ENCODE data around the gene SLC29A3. TPM values are rescaled to one million over a fixed set of nuclear protein-coding genes. Genes with fewer than 3 reads are reported as not detected.

SLC29A3 gene
- total RNA-seq, 2 donors from 2014 or later: 14.1 to 16.8 TPM

- H3K27ac ChIP-seq (ENCODE audit: low read depth, low read length): no peak within 1 kb of the TSS
- Mint-ChIP-seq H3K27me3 (ENCODE audit: insufficient read depth) (peaks cover 81% of the 10 kb centered on the region), H3K9me3 (no peaks in the 10 kb centered on the region), H3K27ac (no peak within 1 kb of the TSS), H3K36me3 (ENCODE audit: low read depth) (no peaks in the 10 kb centered on the region), H3K4me1 (peaks cover 5% of the 10 kb centered on the region), H3K4me3 (peak within 1 kb of the TSS; percentile 49)
- peak within 1 kb of the TSS; percentile 75 for H3K4me3 ChIP-seq (ENCODE audit: low read length)
- no peak within 1 kb of the TSS for H3K9ac ChIP-seq (ENCODE audit: extremely low read depth, low read length, poor library complexity, severe bottlenecking)
- H3K4me1 ChIP-seq (ENCODE audit: control insufficient read depth, insufficient read depth, low read length): peaks cover 7% of the 10 kb centered on the region
- TF ChIP-seq CTCF (conservative IDR thresholded peaks at IDR 0.05): no peak
- peaks cover 63% of the 10 kb centered on the region for H3K27me3 ChIP-seq (ENCODE audit: control insufficient read depth, insufficient read depth, low read length, poor library complexity, severe bottlenecking)
- WGBS, 2 experiments (ENCODE audit: insufficient coverage in 1 of 2, insufficient read length in 1 of 2): 0% methylated on average over 66 of the region's 91 CpGs; no CpG with 5 or more reads in 1 of the 2 experiments
- H3K9me3 ChIP-seq (ENCODE audit: control insufficient read depth, low read length): no peaks in the 10 kb centered on the region
- no peaks in the 10 kb centered on the region for H3K36me3 ChIP-seq (ENCODE audit: control insufficient read depth, insufficient read depth, low read length)
- peak; percentile 87 for DNase-seq
Measured at GRCh38 chr10:71396711-71397295, 77.7 kb downstream of the SLC29A3 start, which contains the start of gene CDH23. CDH23 (plus strand) TSS chr10:71396920; CDS start chr10:71439832, 42,912 bp downstream.

DNA sequence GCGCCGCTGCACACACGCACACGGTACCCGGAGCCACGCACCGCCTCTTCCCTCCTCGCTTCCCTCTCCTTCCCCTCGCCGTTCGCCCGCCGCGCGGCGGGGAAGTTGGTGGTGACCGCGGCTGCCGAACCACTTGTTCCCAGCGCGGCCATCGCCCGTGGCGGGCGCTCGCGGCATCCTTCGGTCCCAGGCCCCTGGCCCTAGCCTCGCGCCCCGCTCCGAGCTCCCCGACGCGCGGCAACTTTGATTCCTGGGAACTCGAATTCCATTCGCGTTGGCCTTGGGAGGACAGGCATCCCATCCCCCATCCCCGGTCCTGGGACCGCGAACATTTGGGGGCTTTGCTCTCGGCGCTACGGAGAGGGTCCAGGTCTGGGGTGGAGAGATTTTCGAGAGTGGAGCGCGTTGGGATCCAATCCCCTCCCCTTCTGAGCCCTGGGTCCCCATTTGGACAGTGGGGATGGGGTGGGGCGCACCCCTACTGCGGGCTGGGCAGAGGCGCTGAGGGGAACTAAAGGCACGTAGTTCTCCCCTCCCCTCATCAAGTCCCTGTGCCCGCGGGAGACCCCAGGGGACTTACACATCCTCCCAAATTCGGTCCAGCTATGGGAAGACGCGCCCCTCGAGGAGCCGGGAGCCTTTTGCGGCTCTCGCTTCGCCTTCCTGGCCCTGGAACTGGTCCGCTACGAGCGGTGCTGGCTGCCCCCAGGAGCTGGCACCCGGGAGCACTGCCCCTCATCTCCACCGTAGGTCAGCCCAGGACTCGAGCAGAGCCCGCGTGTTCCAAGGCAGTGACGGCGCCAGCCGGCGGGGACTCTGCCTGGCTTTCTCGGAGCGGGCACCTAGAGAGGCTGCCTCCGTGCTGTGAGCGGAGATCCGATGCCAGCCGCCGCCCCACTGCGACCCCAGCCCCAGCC, 78.5 kb downstream of the SLC29A3 start:
- H3K4me1 ChIP-seq (ENCODE audit: control insufficient read depth, insufficient read depth, low read length): peaks cover 7% of the 10 kb centered on the region
- H3K36me3 Mint-ChIP-seq (ENCODE audit: low read depth): no peaks in the 10 kb centered on the region
- H3K27ac Mint-ChIP-seq: no peak overlapping the region
- H3K9me3 ChIP-seq (ENCODE audit: control insufficient read depth, low read length): no peaks in the 10 kb centered on the region
- no peak overlapping the region for H3K9ac ChIP-seq (ENCODE audit: extremely low read depth, low read length, poor library complexity, severe bottlenecking)
- no peak overlapping the region for H3K27ac ChIP-seq (ENCODE audit: low read depth, low read length)
- peak overlapping the region; percentile 71 for H3K4me3 ChIP-seq (ENCODE audit: low read length)
- H3K4me1 Mint-ChIP-seq: peaks cover 5% of the 10 kb centered on the region
- peak; percentile 71 for DNase-seq
- peak overlapping the region; percentile 49 for H3K4me3 Mint-ChIP-seq
- H3K36me3 ChIP-seq (ENCODE audit: control insufficient read depth, insufficient read depth, low read length): no peaks in the 10 kb centered on the region
- no peaks in the 10 kb centered on the region for H3K9me3 Mint-ChIP-seq
- TF ChIP-seq CTCF (conservative IDR thresholded peaks at IDR 0.05): no peak
- peaks cover 55% of the 10 kb centered on the region for H3K27me3 ChIP-seq (ENCODE audit: control insufficient read depth, insufficient read depth, low read length, poor library complexity, severe bottlenecking)
- H3K27me3 Mint-ChIP-seq (ENCODE audit: insufficient read depth): peaks cover 73% of the 10 kb centered on the region
- WGBS, 2 experiments (ENCODE audit: insufficient coverage in 1 of 2, insufficient read length in 1 of 2): 2% methylated on average over 37 to 82 of the region's 82 CpGs

DNA sequence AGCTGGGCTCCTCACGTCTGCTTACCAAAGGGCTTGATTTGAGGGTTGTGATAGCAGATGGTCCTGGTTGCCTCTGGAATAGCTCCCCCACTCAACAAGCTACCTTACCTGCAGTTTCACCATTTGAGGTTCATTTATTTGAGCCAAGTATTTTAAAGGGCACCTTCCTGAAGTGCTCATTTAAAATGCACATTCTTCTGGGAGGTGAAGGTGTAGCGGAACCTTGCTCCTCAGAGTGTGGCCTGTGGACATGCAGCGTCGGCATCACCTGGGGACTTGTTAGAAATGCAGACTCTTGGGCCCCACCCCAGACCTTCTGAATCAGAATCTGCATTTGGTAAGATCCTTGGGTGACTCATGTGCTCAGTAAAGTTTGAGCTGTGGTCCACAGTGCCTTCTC, 79.9 kb downstream of the SLC29A3 start:
- no peak overlapping the region for H3K27ac Mint-ChIP-seq
- peak; percentile 52 for DNase-seq
- H3K36me3 ChIP-seq (ENCODE audit: control insufficient read depth, insufficient read depth, low read length): no peaks in the 10 kb centered on the region
- H3K36me3 Mint-ChIP-seq (ENCODE audit: low read depth): no peaks in the 10 kb centered on the region
- no peak for TF ChIP-seq CTCF (conservative IDR thresholded peaks at IDR 0.05)
- 73 to 86% methylated on average over 3 to 4 of the region's 4 CpGs for WGBS, 2 experiments (ENCODE audit: insufficient coverage in 1 of 2, insufficient read length in 1 of 2)
- H3K9ac ChIP-seq (ENCODE audit: extremely low read depth, low read length, poor library complexity, severe bottlenecking): no peak overlapping the region
- H3K4me3 ChIP-seq (ENCODE audit: low read length): no peak overlapping the region
- H3K27ac ChIP-seq (ENCODE audit: low read depth, low read length): no peak overlapping the region
- peaks cover 46% of the 10 kb centered on the region for H3K27me3 ChIP-seq (ENCODE audit: control insufficient read depth, insufficient read depth, low read length, poor library complexity, severe bottlenecking)
- H3K27me3 Mint-ChIP-seq (ENCODE audit: insufficient read depth): peaks cover 61% of the 10 kb centered on the region
- H3K4me1 Mint-ChIP-seq: peaks cover 5% of the 10 kb centered on the region
- peaks cover 7% of the 10 kb centered on the region for H3K4me1 ChIP-seq (ENCODE audit: control insufficient read depth, insufficient read depth, low read length)
- no peaks in the 10 kb centered on the region for H3K9me3 Mint-ChIP-seq
- no peaks in the 10 kb centered on the region for H3K9me3 ChIP-seq (ENCODE audit: control insufficient read depth, low read length)
- H3K4me3 Mint-ChIP-seq: no peak overlapping the region

Measured in endodermal cell (in vitro differentiated cells).